Measurements from ENCODE around the gene KRT80. TPM values are rescaled to one million over a fixed set of nuclear protein-coding genes. Genes with fewer than 3 reads are reported as not detected.

Gene KRT80
- total and polyA plus RNA-seq, 2 of the 13 experiments (the other 11 are each of a cell fraction or from before 2014, with no cell fraction given), result 0.27 to 0.53 TPM

- TF ChIP-seq MIER3 (CRISPR knock-in tag; IDR thresholded peaks at IDR 0.05; ENCODE audit: borderline replicate concordance), result no peak
Observed at GRCh38 chr12:52162981-52163380, 28.8 kb downstream of the KRT80 start (continued).

DNA sequence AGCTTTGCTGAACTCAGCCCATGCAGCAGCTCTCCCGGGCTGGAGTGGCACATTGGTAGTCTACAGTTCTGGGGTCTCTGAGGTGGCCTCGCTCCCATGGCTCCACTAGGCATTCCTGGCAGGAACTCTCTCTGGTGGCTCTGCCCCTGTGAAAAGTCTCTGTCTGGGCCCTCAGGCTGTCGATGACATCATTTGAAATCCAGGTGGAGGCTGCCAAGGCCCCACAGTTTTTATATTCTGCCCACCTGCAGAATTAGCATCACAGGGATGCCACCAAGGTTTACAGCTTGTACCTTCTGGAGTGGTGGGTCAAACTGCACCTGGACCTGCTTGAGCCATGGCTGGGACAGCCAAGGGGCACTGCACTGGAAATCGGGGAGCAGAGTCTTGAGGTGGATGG is 31.6 kb downstream of the KRT80 start:
- Histone ChIP-seq H3K27ac (ENCODE audit: extremely low read length, insufficient read depth, low read length) (no peak overlapping the region), H3K4me3 (replicated peaks in 1 of 3; ENCODE audit: insufficient read depth in 1 of 3, low read depth in 2 of 3, low read length in 3 of 3) (no peak overlapping the region), H3K9me3 (ENCODE audit: low read length) (no peaks in the 10 kb centered on the region), H2AFZ (ENCODE audit: low read length) (no peak overlapping the region), H3K36me3 (replicated peaks in 1 of 2; ENCODE audit: control insufficient read depth in 1 of 2, insufficient read depth in 2 of 2, low read length in 2 of 2) (no peaks in the 10 kb centered on the region), H3K9ac (ENCODE audit: insufficient read depth, low read depth, low read length) (no peak overlapping the region), H3K4me1 (ENCODE audit: insufficient read depth, low read length) (peaks cover 9% of the 10 kb centered on the region; the same call in 1 of the 2 replicates), H4K20me1 (ENCODE audit: insufficient read depth, low read length) (no peaks in the 10 kb centered on the region), H3K4me2 (ENCODE audit: low read depth, low read length) (no peak overlapping the region), H3K27me3 (ENCODE audit: control insufficient read depth in 1 of 2, insufficient read depth in 2 of 2, low read length in 2 of 2) (peaks cover 2 to 5% of the 10 kb centered on the region in 2 experiments; a peak in 2 of 5 replicates), H3K79me2 (ENCODE audit: insufficient read depth, low read length) (no peaks in the 10 kb centered on the region)
- DNase-seq (ENCODE audit: low spot score) (no peak), FAIRE-seq (no peak), ATAC-seq (no peak)
- in situ Hi-C loops (cut with HindIII; ENCODE audit: extremely low pct_ligation_motif_present, low pct_unique_long_range_greater_than_20kb), result no loop called here
- ChIA-PET POLR2A (no interaction called here), CTCF (ENCODE audit: low intra/inter-chr PET ratio, low total read pairs) (interaction anchor here (0.9 to 1.3 kb wide), 2 partner anchors 168 to 720 kb away, joined by 3 read pairs; no protein-coding TSS in a partner anchor)
- TF ChIP-seq ATF7 (IDR thresholded peaks at IDR 0.05) (peak; percentile 52), ATF7 (CRISPR knock-in tag; IDR thresholded peaks at IDR 0.05) (no peak), ASH2L (IDR thresholded peaks at IDR 0.05; ENCODE audit: insufficient read length, low read depth, low read length) (no peak)
- WGBS (ENCODE audit: low lambda C conversion rate), result 0% methylated on average over 1 of the region's 4 CpGs
- BruUV-seq (replicated peaks), result no TSS peak
- intact Hi-C loops (cut with micrococcal nuclease; ENCODE audit: unreplicated experiment), result no loop called here

DNA sequence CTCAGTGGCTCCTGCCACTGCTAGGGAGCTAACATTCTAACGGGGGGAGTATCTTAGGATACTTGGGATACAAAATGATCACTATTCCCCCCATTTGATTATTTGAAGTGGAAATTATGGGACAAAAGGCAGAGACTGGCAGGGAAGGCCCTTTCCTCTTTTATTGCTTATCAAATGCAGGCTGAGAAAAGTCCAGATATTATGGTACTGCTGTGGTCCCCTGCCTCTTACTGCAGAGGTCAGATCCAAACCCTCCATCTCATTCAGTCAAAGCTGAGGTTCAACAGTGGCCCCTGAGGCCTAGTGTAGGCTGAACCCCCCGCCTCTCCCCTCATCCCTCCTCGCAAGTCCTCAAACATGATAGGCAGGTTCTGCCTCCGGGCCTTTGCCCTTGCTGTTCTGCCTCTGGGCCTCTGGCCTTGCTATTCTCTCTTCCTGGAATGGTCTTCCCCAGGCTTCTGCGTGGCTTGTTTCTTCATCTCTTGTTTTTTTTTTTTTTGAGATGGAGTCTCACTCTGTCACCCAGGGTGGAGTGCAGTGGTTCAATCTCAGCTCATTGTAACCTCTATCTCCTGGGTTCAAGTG is 34.2 kb downstream of the KRT80 start:
- no TSS peak for BruUV-seq (replicated peaks)
- POLR2A ChIA-PET, result no interaction called here
- Histone ChIP-seq H3K4me2 (ENCODE audit: low read depth, low read length) (no peak overlapping the region), H3K4me1 (ENCODE audit: insufficient read depth, low read length) (no peaks in the 10 kb centered on the region), H3K9me3 (ENCODE audit: low read length) (no peaks in the 10 kb centered on the region), H2AFZ (ENCODE audit: low read length) (no peak overlapping the region), H3K27ac (ENCODE audit: extremely low read length, insufficient read depth, low read length) (no peak overlapping the region), H3K79me2 (ENCODE audit: insufficient read depth, low read length) (no peaks in the 10 kb centered on the region), H3K9ac (ENCODE audit: insufficient read depth, low read depth, low read length) (no peak overlapping the region), H3K4me3 (replicated peaks in 1 of 3; ENCODE audit: insufficient read depth in 1 of 3, low read depth in 2 of 3, low read length in 3 of 3) (no peak overlapping the region), H3K36me3 (replicated peaks in 1 of 2; ENCODE audit: control insufficient read depth in 1 of 2, insufficient read depth in 2 of 2, low read length in 2 of 2) (no peaks in the 10 kb centered on the region), H3K27me3 (ENCODE audit: control insufficient read depth in 1 of 2, insufficient read depth in 2 of 2, low read length in 2 of 2) (peaks cover 0 to 2% of the 10 kb centered on the region in 2 experiments; a peak in 1 of 5 replicates), H4K20me1 (ENCODE audit: insufficient read depth, low read length) (no peaks in the 10 kb centered on the region)
- no peak for ATAC-seq
- WGBS (ENCODE audit: low lambda C conversion rate), result 0% methylated on average over 5 of the region's 5 CpGs
- DNase-seq (ENCODE audit: low spot score), result no peak
- TF ChIP-seq ZNF577 (CRISPR knock-in tag; IDR thresholded peaks at IDR 0.05; ENCODE audit: borderline replicate concordance, low read depth) (no peak), HMGA1 (CRISPR knock-in tag; conservative IDR thresholded peaks at IDR 0.05) (no peak), ZNF557 (CRISPR knock-in tag; IDR thresholded peaks at IDR 0.05) (no peak), ETV6 (CRISPR knock-in tag; conservative IDR thresholded peaks at IDR 0.05) (no peak), ZNF496 (CRISPR knock-in tag; IDR thresholded peaks at IDR 0.05; ENCODE audit: insufficient replicate concordance) (no peak)
- no peak for FAIRE-seq
- in situ Hi-C loops (cut with HindIII; ENCODE audit: extremely low pct_ligation_motif_present, low pct_unique_long_range_greater_than_20kb) (no loop called here), intact Hi-C loops (cut with micrococcal nuclease; ENCODE audit: unreplicated experiment) (loop anchor here (2.0 kb wide), 1 partner anchor 349 kb away; no protein-coding TSS in a partner anchor)
- CTCF ChIA-PET (ENCODE audit: low intra/inter-chr PET ratio, low total read pairs), result interaction anchor here (2.6 to 2.7 kb wide), 3 partner anchors 56 to 722 kb away, joined by 16 to 45 read pairs (median 21); no protein-coding TSS in a partner anchor
